Uterus (tissue), 4 donors: ENCODE measurements around the gene TIRAP. TPM values are rescaled to one million over a fixed set of nuclear protein-coding genes. Genes with fewer than 3 reads are reported as not detected.

ENCODE experiments used
- DNase-seq, 2 donors: peaks; one replicate each; pipeline ENCODE4 v3.0.0-alpha.2; 2019 to 2020
- H3K27ac ChIP-seq, 2 donors: fragments of 200-600 bp; sonication (generic); 1 replicate in 1 of 2; 2 replicates in 1 of 2; pipeline ENCODE4 v1.5.1; 2016 to 2018
- H3K27me3 ChIP-seq, 2 donors: fragments of 200-600 bp; sonication (generic); one replicate each; pipeline ENCODE4 v1.5.1; 2018 to 2019; ENCODE audit warnings: control low read depth in 1 of 2
- H3K36me3 ChIP-seq, 2 donors: fragments of 200-600 bp; sonication (generic); one replicate each; pipeline ENCODE4 v1.5.1; 2019; ENCODE audit warnings: control low read depth in 1 of 2
- H3K4me1 ChIP-seq, 2 donors: fragments of 200-600 bp; sonication (generic); one replicate each; pipeline ENCODE4 v1.5.1; 2018 to 2019; ENCODE audit warnings: control low read depth in 1 of 2
- H3K4me3 ChIP-seq, 2 donors: fragments of 200-600 bp; sonication (generic); 1 replicate in 1 of 2; 2 replicates in 1 of 2; pipeline ENCODE4 v1.5.1; 2018 to 2019; ENCODE audit warnings: mild to moderate bottlenecking in 1 of 2
- H3K9me3 ChIP-seq, 2 donors: fragments of 200-600 bp; sonication (generic); one replicate each; pipeline ENCODE4 v1.5.1; 2019; ENCODE audit warnings: control low read depth in 1 of 2
- CTCF ChIP-seq, 4 experiments: fragments of 200-600 bp in 2 of 4; fragments of 450-650 bp in 2 of 4; sonication (generic) in 2 of 4; IDR thresholded peaks; one replicate each; pipeline ENCODE4 v1.5.1; 2016 to 2019; ENCODE audit warnings: antibody characterized with exemption in 4 of 4, mild to moderate bottlenecking in 2 of 4, moderate library complexity in 1 of 4
- POLR2A ChIP-seq, 2 donors: fragments of 450-650 bp; IDR thresholded peaks; one replicate each; pipeline ENCODE4 v1.6.1; 2016; ENCODE audit warnings: antibody characterized with exemption in 2 of 2, mild to moderate bottlenecking in 1 of 2, moderate library complexity in 1 of 2
- intact Hi-C: fragments of 100-400 bp; cut with DNase I; formaldehyde crosslinking; loops from one replicate; pipeline ENCODE4 v1.15.1; 2023; ENCODE audit warnings: low total_unique reads
- total RNA-seq, 4 donors: library from RNA; depleted of rRNA in 3 of 4; stranded (reverse); fragments of >200 nt in 3 of 4; gene quantifications; one replicate each; pipeline versions ENCODE4 v1.1.0 to v1.2.4, GENCODE V29; 2014 to 2023
- donor health status: DM: yes; HTN: yes; CAD: no.

The TIRAP gene
- total RNA-seq, 4 donors from 2014 or later: 0.88 to 17.7 (median 5.0) TPM

DNA sequence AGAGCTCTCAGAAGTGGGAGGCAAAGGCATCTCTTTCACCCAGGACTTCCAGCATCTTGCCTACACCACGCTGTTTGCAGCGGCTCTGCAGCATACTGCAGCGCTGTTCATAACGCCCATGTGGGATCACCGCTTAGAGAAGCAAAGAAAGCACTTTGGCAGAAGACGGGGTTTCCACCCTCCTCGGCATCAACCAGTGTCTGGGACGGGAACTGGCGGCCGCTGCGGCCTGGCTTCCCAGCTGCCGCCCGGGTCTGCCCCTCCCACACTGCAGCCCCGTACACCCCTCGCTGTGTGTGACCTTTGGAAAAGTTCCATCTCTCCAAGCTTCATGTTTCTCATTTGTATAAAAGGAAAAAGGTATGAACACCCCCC, 545 bp upstream of the TIRAP start:
- intact Hi-C loops: no loop called here
- TF ChIP-seq POLR2A (IDR thresholded peaks at IDR 0.05): no peak
- no peak for TF ChIP-seq CTCF (IDR thresholded peaks at IDR 0.05)
- H3K9me3 ChIP-seq: no peaks in the 10 kb centered on the region
- peak; percentile 45 to 64 for DNase-seq
- H3K27me3 ChIP-seq: no peaks in the 10 kb centered on the region
- H3K4me1 ChIP-seq: peaks cover 3 to 4% of the 10 kb centered on the region in 2 donors
- peak overlapping the region; percentile 91 to 94 for H3K27ac ChIP-seq
- H3K36me3 ChIP-seq: no peaks in the 10 kb centered on the region
- peak overlapping the region; percentile 70 to 71 for H3K4me3 ChIP-seq

DNA sequence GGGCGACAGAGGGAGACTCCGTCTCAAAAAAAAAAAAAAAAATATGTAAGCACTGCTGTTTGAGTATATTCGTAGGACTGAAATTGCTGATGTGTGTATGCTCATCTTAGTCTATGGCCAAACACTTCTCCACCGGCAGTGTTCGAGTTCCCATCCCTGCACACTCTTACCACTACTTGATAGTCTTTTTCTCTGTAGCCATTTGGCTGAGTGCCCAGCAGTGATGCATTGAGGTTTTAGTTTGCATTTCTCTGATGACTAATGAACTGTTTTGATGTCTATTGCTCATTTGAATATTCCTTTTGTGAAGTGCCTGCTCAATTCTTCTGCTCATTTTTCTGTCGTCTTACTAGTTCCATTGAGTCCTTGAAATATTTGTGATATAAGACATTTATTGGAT, 1.9 kb downstream of the TIRAP start:
- intact Hi-C loops: no loop called here
- no peak overlapping the region for H3K27ac ChIP-seq
- H3K4me3 ChIP-seq: no peak overlapping the region
- TF ChIP-seq POLR2A (IDR thresholded peaks at IDR 0.05) (no peak), CTCF (IDR thresholded peaks at IDR 0.05) (no peak)
- peaks cover 3 to 4% of the 10 kb centered on the region in 2 donors for H3K4me1 ChIP-seq
- DNase-seq: peak; percentile 55 to 75
- H3K36me3 ChIP-seq: no peaks in the 10 kb centered on the region
- no peaks in the 10 kb centered on the region for H3K27me3 ChIP-seq
- no peaks in the 10 kb centered on the region for H3K9me3 ChIP-seq

- no peaks in the 10 kb centered on the region for H3K27me3 ChIP-seq
- TF ChIP-seq CTCF (IDR thresholded peaks at IDR 0.05): no peak
- TF ChIP-seq POLR2A (IDR thresholded peaks at IDR 0.05): no peak
- H3K36me3 ChIP-seq: no peaks in the 10 kb centered on the region
- intact Hi-C loops: no loop called here
- H3K27ac ChIP-seq: no peak overlapping the region
- no peak for DNase-seq
- H3K9me3 ChIP-seq: no peaks in the 10 kb centered on the region
- H3K4me3 ChIP-seq: no peak overlapping the region
- H3K4me1 ChIP-seq: no peaks in the 10 kb centered on the region
Observed at GRCh38 chr11:126288237-126288636, 5.3 kb downstream of the TIRAP start.

- Histone ChIP-seq H3K27me3 (no peaks in the 10 kb centered on the region), H3K4me1 (no peaks in the 10 kb centered on the region), H3K36me3 (no peaks in the 10 kb centered on the region), H3K9me3 (no peaks in the 10 kb centered on the region), H3K27ac (peak overlapping the region; percentile 15 to 25), H3K4me3 (no peak overlapping the region)
- intact Hi-C loops: no loop called here
- no peak for TF ChIP-seq CTCF (IDR thresholded peaks at IDR 0.05)
- no peak for TF ChIP-seq POLR2A (IDR thresholded peaks at IDR 0.05)
- peak in 1 of 2 donors; percentile 59 for DNase-seq
Observed at GRCh38 chr11:126290887-126291286, 8.0 kb downstream of the TIRAP start.

GRCh38 chr11:126293726-126294125, 10.8 kb downstream of the TIRAP start:
- no peak for DNase-seq
- Histone ChIP-seq H3K36me3 (no peaks in the 10 kb centered on the region), H3K4me1 (no peaks in the 10 kb centered on the region), H3K9me3 (no peaks in the 10 kb centered on the region), H3K27me3 (no peaks in the 10 kb centered on the region), H3K4me3 (no peak overlapping the region), H3K27ac (no peak overlapping the region)
- intact Hi-C loops: no loop called here
- no peak for TF ChIP-seq POLR2A (IDR thresholded peaks at IDR 0.05)
- TF ChIP-seq CTCF (IDR thresholded peaks at IDR 0.05): no peak
